Uterus (tissue), 4 donors: ENCODE results near the gene NAALAD2. TPM values are rescaled to one million over a fixed set of nuclear protein-coding genes. Genes with fewer than 3 reads are reported as not detected.
"Not testable (repeated sequence)": the region's sequence is repeated elsewhere in the genome, so short reads cannot be mapped to it uniquely, and the experiment has no call there.

ENCODE experiments used
- DNase-seq, 2 donors: peaks; one replicate each; pipeline ENCODE4 v3.0.0-alpha.2; 2019 to 2020
- H3K27ac ChIP-seq, 2 donors: fragments of 200-600 bp; sonication (generic); 1 replicate in 1 of 2; 2 replicates in 1 of 2; pipeline ENCODE4 v1.5.1; 2016 to 2018
- H3K27me3 ChIP-seq, 2 donors: fragments of 200-600 bp; sonication (generic); one replicate each; pipeline ENCODE4 v1.5.1; 2018 to 2019; ENCODE audit warnings: control low read depth in 1 of 2
- H3K36me3 ChIP-seq, 2 donors: fragments of 200-600 bp; sonication (generic); one replicate each; pipeline ENCODE4 v1.5.1; 2019; ENCODE audit warnings: control low read depth in 1 of 2
- H3K4me1 ChIP-seq, 2 donors: fragments of 200-600 bp; sonication (generic); one replicate each; pipeline ENCODE4 v1.5.1; 2018 to 2019; ENCODE audit warnings: control low read depth in 1 of 2
- H3K4me3 ChIP-seq, 2 donors: fragments of 200-600 bp; sonication (generic); 1 replicate in 1 of 2; 2 replicates in 1 of 2; pipeline ENCODE4 v1.5.1; 2018 to 2019; ENCODE audit warnings: mild to moderate bottlenecking in 1 of 2
- H3K9me3 ChIP-seq, 2 donors: fragments of 200-600 bp; sonication (generic); one replicate each; pipeline ENCODE4 v1.5.1; 2019; ENCODE audit warnings: control low read depth in 1 of 2
- CTCF ChIP-seq, 4 experiments: fragments of 200-600 bp in 2 of 4; fragments of 450-650 bp in 2 of 4; sonication (generic) in 2 of 4; IDR thresholded peaks; one replicate each; pipeline ENCODE4 v1.5.1; 2016 to 2019; ENCODE audit warnings: antibody characterized with exemption in 4 of 4, mild to moderate bottlenecking in 2 of 4, moderate library complexity in 1 of 4
- POLR2A ChIP-seq, 2 donors: fragments of 450-650 bp; IDR thresholded peaks; one replicate each; pipeline ENCODE4 v1.6.1; 2016; ENCODE audit warnings: antibody characterized with exemption in 2 of 2, mild to moderate bottlenecking in 1 of 2, moderate library complexity in 1 of 2
- intact Hi-C: fragments of 100-400 bp; cut with DNase I; formaldehyde crosslinking; loops from one replicate; pipeline ENCODE4 v1.15.1; 2023; ENCODE audit warnings: low total_unique reads
- total RNA-seq, 4 donors: library from RNA; depleted of rRNA in 3 of 4; stranded (reverse); fragments of >200 nt in 3 of 4; gene quantifications; one replicate each; pipeline versions ENCODE4 v1.1.0 to v1.2.4, GENCODE V29; 2014 to 2023
- donor health status: DM: yes; HTN: yes; CAD: no.

The NAALAD2 gene
- 10 to 100 TPM in 2 of 4 donors, 1 to 10 TPM in 2; 3.5 to 74.8 (median 10.4) TPM for total RNA-seq

- no peak for TF ChIP-seq POLR2A (IDR thresholded peaks at IDR 0.05)
- no peak for TF ChIP-seq CTCF (IDR thresholded peaks at IDR 0.05)
- Histone ChIP-seq H3K36me3 (no peaks in the 10 kb centered on the region), H3K27me3 (no peaks in the 10 kb centered on the region), H3K9me3 (no peaks in the 10 kb centered on the region), H3K4me3 (peak within 1 kb of the TSS; percentile 34 to 48), H3K27ac (peak within 1 kb of the TSS; percentile 33 to 49), H3K4me1 (no peaks in the 10 kb centered on the region)
- peak; percentile 35 to 52 for DNase-seq
- intact Hi-C loops = no loop called here
Observed at GRCh38 chr11:90134478-90135003, at the start of gene NAALAD2. TSS of gene NAALAD2 (plus strand) at chr11:90134663. CDS start at chr11:90134759, 96 bp downstream.

- DNase-seq, intact Hi-C loops, H3K4me3 ChIP-seq, H3K27ac ChIP-seq, H3K36me3 ChIP-seq, H3K27me3 ChIP-seq, H3K4me1 ChIP-seq, H3K9me3 ChIP-seq: not testable (repeated sequence)
Observed at GRCh38 chr11:90085650-90086049, 48.8 kb upstream of the NAALAD2 start, which contains the start of gene UBTFL1. TSS of gene UBTFL1 (plus strand) at chr11:90085950. CDS start at chr11:90085950, 0 bp downstream.

- DNase-seq, intact Hi-C loops, H3K27me3 ChIP-seq, H3K4me1 ChIP-seq, H3K9me3 ChIP-seq, H3K27ac ChIP-seq, H3K4me3 ChIP-seq, H3K36me3 ChIP-seq: not testable (repeated sequence)
Observed at GRCh38 chr11:90088731-90089130, 45.7 kb upstream of the NAALAD2 start.

- H3K4me3 ChIP-seq, H3K27ac ChIP-seq, DNase-seq, H3K4me1 ChIP-seq, H3K27me3 ChIP-seq, H3K36me3 ChIP-seq, intact Hi-C loops, H3K9me3 ChIP-seq: not testable (repeated sequence)
Observed at GRCh38 chr11:90095230-90095924, 39.1 kb upstream of the NAALAD2 start.

GRCh38 chr11:90098261-90098660, 36.2 kb upstream of the NAALAD2 start:
- intact Hi-C loops, H3K9me3 ChIP-seq, H3K27me3 ChIP-seq, H3K4me3 ChIP-seq, H3K36me3 ChIP-seq, H3K27ac ChIP-seq, DNase-seq, H3K4me1 ChIP-seq: not testable (repeated sequence)

- intact Hi-C loops = no loop called here
- no peaks in the 10 kb centered on the region for H3K27me3 ChIP-seq
- H3K4me3 ChIP-seq = no peak overlapping the region
- no peaks in the 10 kb centered on the region for H3K9me3 ChIP-seq
- no peaks in the 10 kb centered on the region for H3K36me3 ChIP-seq
- TF ChIP-seq CTCF (IDR thresholded peaks at IDR 0.05) = no peak
- no peak for TF ChIP-seq POLR2A (IDR thresholded peaks at IDR 0.05)
- H3K4me1 ChIP-seq = no peaks in the 10 kb centered on the region
- no peak for DNase-seq
- no peak overlapping the region for H3K27ac ChIP-seq
Observed at GRCh38 chr11:90100431-90100830, 34.0 kb upstream of the NAALAD2 start.

GRCh38 chr11:90113541-90113940, 20.9 kb upstream of the NAALAD2 start:
- H3K27ac ChIP-seq = no peak overlapping the region
- no peaks in the 10 kb centered on the region for H3K27me3 ChIP-seq
- no peaks in the 10 kb centered on the region for H3K36me3 ChIP-seq
- intact Hi-C loops = no loop called here
- TF ChIP-seq CTCF (IDR thresholded peaks at IDR 0.05) = peak in 2 of 4 experiments; percentile 12 to 14
- TF ChIP-seq POLR2A (IDR thresholded peaks at IDR 0.05) = no peak
- H3K9me3 ChIP-seq = no peaks in the 10 kb centered on the region
- no peaks in the 10 kb centered on the region for H3K4me1 ChIP-seq
- no peak for DNase-seq
- no peak overlapping the region for H3K4me3 ChIP-seq
